HAP-1 (cell line): ENCODE measurements around the gene INSL6.

Experiments used
- DNase-seq, 2 experiments: peaks; one replicate each; pipeline ENCODE4 v3.0.0-alpha.2; 2016 to 2020; ENCODE audit warnings: low spot score in 2 of 2
- H3K27me3 ChIP-seq: fragments of 250-450 bp; sonication (Bioruptor Pico); 2 replicates; pipeline ENCODE4 v1.5.1; 2020; ENCODE audit warnings: low read depth, mild to moderate bottlenecking, moderate library complexity
- H3K36me3 ChIP-seq: fragments of 250-450 bp; sonication (Bioruptor Pico); replicated peaks from 2 replicates; pipeline ENCODE4 v1.5.1; 2020; ENCODE audit warnings: mild to moderate bottlenecking
- H3K4me1 ChIP-seq: fragments of 250-450 bp; sonication (Bioruptor Pico); 2 replicates; pipeline ENCODE4 v1.5.1; 2020; ENCODE audit warnings: mild to moderate bottlenecking
- H3K4me3 ChIP-seq: fragments of 250-450 bp; sonication (Bioruptor Pico); 2 replicates; pipeline ENCODE4 v1.5.1; 2020; ENCODE audit warnings: mild to moderate bottlenecking, moderate library complexity
- H3K9me3 ChIP-seq: fragments of 250-450 bp; sonication (Bioruptor Pico); 2 replicates; pipeline ENCODE4 v1.5.1; 2020; ENCODE audit warnings: mild to moderate bottlenecking, moderate library complexity
- in situ Hi-C: fragments of 300-500 bp; cut with MboI; formaldehyde crosslinking; loops from 3 replicates; pipeline ENCODE4 v1.14.3; 2020; ENCODE audit warnings: low sequenced_read_pairs, inconsistent platforms, mixed read lengths

Gene INSL6

DNA sequence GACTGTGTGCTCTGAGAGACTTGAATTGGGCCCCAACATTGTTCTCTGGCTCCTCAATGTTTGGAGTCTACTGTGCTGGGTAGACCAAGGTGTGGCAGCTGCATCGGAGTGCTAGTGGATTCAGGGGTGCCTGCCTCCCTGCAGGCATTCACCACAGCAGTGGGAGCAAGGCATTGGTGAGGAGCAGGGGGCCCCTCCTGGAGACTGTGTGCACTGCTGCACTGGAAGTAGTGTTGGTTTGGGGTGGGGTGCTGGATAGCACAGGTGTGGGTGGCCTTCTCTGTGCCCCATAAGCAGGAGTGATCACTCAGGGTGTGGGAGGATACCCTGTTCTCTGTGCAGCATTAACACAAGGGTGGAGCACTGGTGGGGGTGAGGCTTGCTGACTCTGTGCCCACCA is 39.2 kb downstream of the INSL6 start:
- in situ Hi-C loops: no loop called here
- Histone ChIP-seq H3K36me3 (no peaks in the 10 kb centered on the region), H3K27me3 (no peaks in the 10 kb centered on the region), H3K9me3 (no peaks in the 10 kb centered on the region), H3K4me1 (no peaks in the 10 kb centered on the region; the same call in 1 of the 2 replicates), H3K4me3 (no peak overlapping the region)
- DNase-seq: no peak

DNA sequence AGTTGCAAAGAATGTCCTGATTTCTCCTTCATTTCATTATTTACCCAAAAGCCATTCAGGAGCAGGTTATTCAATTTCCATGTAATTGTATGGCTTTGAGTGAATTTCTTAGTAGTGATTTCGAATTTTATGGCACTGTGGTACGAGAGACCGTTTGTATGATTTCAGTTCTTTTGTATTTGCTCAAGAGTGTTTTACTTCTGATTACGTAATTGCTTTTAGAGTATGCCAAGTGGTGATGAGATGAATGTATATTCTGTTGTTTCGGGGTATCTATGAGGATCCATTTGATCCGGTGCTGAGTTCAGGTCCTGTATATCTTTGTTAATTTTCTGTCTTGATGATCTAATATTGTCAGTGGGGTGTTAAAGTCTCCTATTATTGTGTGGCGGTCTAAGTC is 41.2 kb downstream of the INSL6 start:
- no peak for DNase-seq
- Histone ChIP-seq H3K4me1 (no peaks in the 10 kb centered on the region; the same call in 1 of the 2 replicates), H3K9me3 (no peaks in the 10 kb centered on the region), H3K36me3 (no peaks in the 10 kb centered on the region), H3K27me3 (peaks cover 2% of the 10 kb centered on the region; the same call in 1 of the 2 replicates), H3K4me3 (no peak overlapping the region)
- in situ Hi-C loops: no loop called here

DNA sequence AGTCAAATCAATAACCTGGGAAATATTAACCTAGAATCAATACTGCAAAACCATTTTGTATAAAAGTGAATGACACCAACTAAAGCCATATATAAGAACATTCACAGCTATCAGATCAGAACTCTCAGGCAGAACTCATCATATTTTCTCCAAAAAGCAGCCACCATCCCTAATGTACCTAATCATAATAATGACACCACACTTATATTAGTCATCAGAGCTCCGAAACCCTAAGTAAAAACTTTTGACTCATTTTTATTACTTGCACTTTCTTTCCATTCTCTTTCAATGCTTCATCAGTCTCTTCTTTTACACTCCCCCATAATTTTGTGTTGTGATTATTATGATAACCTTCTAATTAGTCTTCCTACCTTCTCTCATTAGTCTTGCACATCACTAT is 45.3 kb downstream of the INSL6 start:
- DNase-seq: no peak
- in situ Hi-C loops: no loop called here
- peaks cover 2% of the 10 kb centered on the region; the same call in 1 of the 2 replicates for H3K27me3 ChIP-seq
- H3K4me1 ChIP-seq: no peaks in the 10 kb centered on the region; the same call in 1 of the 2 replicates
- H3K4me3 ChIP-seq: no peak overlapping the region
- no peaks in the 10 kb centered on the region for H3K36me3 ChIP-seq
- H3K9me3 ChIP-seq: no peaks in the 10 kb centered on the region

DNA sequence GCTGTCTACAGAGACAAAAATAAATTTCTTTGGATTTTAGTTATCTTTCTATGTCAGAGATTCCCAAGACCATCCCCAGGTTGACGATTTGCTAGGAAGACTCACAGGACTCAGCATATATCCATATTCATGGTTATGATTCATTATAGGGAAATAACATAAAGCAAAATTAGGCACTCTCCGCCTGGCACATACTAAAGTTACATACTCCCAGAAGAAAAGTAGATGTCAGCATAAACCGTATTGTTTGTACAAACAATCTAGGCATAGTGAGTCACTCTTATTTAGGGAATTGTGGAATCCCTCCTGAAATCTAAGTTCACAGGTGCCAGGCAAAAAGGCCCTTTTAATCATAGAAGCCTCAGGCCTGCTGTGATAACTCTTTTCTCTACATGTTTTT is 62.9 kb downstream of the INSL6 start:
- Histone ChIP-seq H3K4me1 (peaks cover 11% of the 10 kb centered on the region), H3K36me3 (no peaks in the 10 kb centered on the region), H3K9me3 (no peaks in the 10 kb centered on the region), H3K27me3 (no peaks in the 10 kb centered on the region), H3K4me3 (no peak overlapping the region)
- in situ Hi-C loops: no loop called here
- DNase-seq: no peak

DNA sequence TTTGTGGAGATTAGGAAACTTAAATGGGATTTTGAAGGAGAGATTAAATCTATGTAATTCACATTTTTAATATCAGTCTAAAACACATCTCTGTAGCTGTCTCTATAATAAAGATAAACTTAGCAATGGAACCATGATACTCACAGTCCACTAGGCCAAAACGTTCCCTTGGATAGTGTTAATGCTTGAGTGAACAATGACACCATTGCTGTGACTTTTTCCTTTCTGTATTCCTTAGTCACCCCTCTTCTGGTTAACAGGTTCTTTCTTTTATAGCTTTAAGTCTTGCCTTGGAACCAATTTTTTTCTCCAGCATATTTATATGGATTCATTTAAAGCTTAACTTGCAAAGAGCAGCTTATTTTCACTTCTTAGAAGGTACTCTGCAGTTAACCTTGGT is 63.3 kb downstream of the INSL6 start:
- Histone ChIP-seq H3K36me3 (no peaks in the 10 kb centered on the region), H3K4me3 (no peak overlapping the region), H3K9me3 (no peaks in the 10 kb centered on the region), H3K27me3 (no peaks in the 10 kb centered on the region), H3K4me1 (peaks cover 11% of the 10 kb centered on the region)
- no peak for DNase-seq
- in situ Hi-C loops: no loop called here

DNA sequence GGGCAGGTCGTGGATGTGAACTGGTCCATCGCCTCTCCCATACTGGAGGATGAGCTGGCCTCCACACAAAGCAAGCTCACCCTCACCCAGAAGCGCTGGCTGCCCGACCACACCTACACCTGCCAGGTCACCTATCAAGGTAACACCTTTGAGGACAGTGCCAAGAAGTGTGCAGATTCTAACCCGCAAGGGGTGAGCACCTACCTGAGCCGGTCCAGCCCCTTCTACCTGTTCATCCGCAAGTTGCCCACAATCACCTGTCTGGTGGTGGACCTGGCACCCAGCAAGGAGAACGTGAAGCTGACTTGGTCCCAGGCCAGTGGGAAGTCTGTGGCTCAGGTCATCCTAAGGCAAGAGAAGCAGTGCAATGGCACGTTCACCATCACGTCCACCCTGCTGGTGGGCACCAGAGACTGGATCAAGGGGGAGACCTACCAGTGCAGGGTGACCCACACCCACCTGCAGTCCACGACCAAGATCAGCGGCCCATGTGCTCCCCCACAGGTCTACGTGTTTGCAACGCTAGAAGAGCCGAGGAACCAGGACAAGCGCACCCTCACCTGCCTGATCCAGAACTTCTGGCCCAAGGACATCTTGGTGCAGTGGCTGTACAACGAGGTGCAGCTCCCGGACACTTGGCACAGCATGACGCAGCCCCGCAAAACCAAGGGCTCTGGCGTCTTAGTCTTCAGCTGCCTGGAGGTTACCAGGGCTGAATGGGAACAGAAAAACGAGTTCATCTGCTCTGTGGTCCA is 71.3 kb downstream of the INSL6 start:
- no peak overlapping the region for H3K4me3 ChIP-seq
- no peaks in the 10 kb centered on the region for H3K9me3 ChIP-seq
- H3K4me1 ChIP-seq: no peaks in the 10 kb centered on the region
- DNase-seq: no peak
- no peaks in the 10 kb centered on the region for H3K36me3 ChIP-seq
- no peaks in the 10 kb centered on the region for H3K27me3 ChIP-seq
- in situ Hi-C loops: no loop called here
